GM18858 (cell line): Measurements from ENCODE around the gene STK10.
"Not testable (repeated sequence)": the region's sequence is repeated elsewhere in the genome, so short reads cannot be mapped to it uniquely, and the experiment has no call there.

Source experiments
- ATAC-seq: cut with Tn5 transposase; IDR thresholded peaks from one replicate; pipeline ENCODE4 v1.9.1; 2021; ENCODE audit not compliant: unreplicated experiment

Gene STK10

GRCh38 chr5:172188033-172188892, at the start of gene STK10:
STK10 (minus strand) TSS chr5:172188224; CDS start chr5:172188042, 182 bp downstream.
- peak; percentile 64 for ATAC-seq

DNA sequence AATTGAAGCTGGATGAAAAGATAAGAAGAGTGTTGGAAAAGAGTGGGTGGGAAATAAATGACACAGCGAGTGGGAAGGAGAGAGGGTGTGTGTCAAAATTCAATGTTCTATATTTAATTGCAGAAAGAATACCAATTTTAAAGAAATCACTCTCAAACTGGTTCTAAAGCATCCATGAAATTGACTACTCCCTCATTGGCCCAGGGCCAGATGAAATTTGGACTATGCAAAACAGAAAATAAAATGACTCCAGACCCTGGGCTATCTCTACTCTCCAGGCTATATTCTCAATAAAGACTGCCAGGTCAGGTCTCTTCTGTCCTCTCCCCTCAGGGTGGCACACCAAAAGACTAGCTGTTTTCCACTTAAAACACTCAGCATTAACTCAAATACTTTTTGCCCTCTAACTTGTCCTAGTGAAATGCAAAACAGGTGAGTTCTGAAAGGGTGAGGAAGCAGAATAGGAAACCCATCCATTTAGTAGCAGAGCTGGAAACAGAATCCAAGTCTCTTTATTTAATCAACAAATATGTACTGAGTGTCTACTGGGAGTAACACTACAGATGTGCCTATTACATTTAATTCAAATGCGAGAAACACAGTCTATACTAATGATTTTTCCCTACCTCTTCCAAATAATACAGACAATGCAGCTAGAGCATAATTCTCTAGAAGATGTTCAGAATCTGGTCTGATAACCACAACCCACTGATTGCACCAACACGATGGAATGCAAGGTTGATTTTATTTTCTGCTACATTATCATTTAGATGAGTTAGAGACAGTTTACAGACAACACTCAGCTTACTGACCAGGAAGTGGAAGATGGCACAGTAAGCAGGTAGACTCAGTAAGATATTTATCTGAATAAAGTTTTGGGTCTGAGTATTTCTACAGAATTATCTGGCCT, 48.1 kb upstream of the STK10 start:
- no peak for ATAC-seq

DNA sequence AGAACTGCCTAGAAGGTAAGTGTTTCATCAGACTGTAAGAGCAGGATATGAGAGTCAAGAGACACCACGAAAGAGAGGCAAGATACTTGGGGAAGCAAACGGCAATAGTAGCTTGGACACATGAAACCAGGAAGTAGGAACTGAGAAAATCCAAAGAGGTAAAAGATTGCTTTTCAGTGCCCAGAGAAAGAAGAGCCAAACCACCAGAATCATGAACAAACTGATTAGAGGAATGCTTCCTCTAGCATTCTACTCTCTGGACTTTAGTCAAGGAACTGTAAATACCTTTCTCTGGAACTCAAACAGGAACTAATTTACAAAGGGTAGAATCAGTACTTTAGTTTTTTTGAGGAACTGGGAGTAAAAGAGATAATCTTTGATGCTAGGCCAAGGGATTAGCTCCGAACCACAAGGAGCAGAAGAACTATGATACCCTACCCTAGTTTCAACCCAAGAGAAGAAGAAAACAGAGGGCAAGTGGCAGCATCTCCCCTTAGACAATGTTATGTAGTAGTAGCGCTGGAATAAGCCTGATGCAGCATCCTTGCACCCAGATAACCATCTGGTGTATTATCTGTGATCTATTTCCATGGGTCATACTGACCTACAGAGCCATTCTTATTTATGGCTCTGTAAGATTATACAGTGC, 47.2 kb upstream of the STK10 start:
- ATAC-seq: peak; percentile 65

DNA sequence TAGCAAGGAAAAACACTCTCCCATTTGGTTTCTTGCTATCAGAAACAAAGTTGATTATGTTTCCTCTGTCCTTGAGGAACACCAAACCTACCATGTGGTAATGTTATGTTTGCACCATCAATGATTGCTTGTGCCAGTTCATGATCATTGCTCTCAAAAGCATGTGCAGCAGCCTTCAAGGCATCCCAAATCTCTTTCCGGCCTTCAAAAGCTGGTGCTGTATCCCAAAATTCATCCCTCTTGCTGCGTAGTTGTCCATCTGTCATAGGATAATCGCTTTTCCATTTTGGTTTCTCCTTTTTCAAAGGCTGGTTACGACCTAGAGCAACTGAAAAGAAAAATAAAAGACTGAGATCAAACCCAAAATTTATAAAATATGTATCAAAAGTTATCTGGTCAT, 46.0 kb upstream of the STK10 start:
- ATAC-seq: no peak

DNA sequence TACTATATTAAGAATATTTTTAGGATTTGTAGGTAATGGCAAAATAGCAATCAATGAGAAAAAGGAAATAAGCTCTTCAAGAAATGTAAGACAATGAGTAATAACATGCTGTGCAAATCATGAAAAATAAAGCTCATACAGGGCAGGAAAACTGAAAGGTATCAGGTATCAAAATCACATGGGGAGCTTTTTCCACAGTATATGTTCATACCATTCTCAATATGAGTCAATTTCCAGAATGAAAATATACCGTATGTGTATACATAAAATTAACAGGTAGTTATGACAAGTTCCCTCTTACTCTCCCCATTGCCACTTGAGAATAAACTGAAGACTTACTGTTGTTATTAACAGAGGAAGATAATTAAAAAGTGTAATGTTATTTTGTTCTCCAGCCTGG, 41.9 kb upstream of the STK10 start:
- ATAC-seq: no peak

DNA sequence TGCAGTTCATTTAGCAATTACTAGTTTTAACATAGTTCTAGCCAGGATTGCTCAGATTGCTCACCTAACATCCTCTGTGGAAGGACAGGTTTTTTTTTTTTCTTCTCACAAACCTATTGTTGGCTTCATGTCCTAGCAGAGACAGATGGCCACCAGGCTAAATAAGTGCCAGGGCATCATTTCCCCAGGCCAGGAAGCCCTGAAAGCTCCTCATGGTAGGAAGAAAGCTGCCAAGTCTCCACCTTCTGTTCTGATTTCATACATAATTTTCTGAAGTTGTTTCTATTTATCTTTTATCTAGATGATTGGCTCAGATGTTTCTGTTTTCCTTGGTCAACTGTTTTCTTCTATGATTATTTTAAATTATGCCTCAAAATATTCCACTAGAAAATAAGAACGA, 37.0 kb upstream of the STK10 start:
- no peak for ATAC-seq

GRCh38 chr5:172223901-172224873, 36.2 kb upstream of the STK10 start:
- peak; percentile 72 for ATAC-seq

DNA sequence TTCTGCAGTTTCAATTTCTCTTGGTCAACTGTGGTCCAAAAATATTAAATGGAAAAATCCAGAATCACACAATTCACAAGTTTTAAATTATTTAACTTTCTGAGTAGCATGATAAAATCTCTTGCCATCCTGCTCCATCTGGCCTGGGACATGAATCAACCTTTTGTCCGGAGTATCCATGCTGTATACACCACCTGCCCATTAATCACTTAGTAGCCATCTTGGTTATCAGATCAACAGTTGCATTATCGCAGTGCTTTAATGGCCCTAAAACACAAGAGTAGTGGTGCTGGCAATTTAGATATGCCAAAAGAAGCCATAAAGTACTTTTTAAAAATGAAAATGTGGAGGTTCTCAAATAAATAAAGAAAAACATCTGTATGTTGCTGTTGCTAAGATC, 31.3 kb upstream of the STK10 start:
- ATAC-seq: no peak

- ATAC-seq: no peak
Measured at GRCh38 chr5:172216345-172216744, 28.3 kb upstream of the STK10 start.

- no peak for ATAC-seq
Measured at GRCh38 chr5:172213126-172213525, 25.1 kb upstream of the STK10 start.

GRCh38 chr5:172211676-172212075, 23.7 kb upstream of the STK10 start:
- no peak for ATAC-seq

DNA sequence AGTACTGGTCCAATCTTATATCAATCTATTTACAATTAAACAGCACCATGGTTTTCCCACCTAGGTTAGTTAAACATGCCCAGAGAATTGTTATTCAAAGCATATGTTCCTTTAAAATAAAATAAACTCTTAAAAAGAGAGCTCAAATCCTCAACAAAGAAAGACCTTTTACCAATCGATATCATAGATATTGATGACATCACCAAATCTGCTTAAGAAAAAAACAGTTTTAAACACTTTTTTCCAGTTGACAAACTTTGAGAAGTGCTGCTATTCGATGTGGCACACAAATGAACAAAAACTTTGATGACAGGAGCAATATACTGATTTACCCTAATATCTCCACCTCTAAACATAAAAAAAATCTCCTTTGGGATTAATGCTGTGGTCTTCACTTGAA, 21.7 kb upstream of the STK10 start:
- no peak for ATAC-seq

- ATAC-seq: no peak
Measured at GRCh38 chr5:172207511-172207910, 19.5 kb upstream of the STK10 start.

DNA sequence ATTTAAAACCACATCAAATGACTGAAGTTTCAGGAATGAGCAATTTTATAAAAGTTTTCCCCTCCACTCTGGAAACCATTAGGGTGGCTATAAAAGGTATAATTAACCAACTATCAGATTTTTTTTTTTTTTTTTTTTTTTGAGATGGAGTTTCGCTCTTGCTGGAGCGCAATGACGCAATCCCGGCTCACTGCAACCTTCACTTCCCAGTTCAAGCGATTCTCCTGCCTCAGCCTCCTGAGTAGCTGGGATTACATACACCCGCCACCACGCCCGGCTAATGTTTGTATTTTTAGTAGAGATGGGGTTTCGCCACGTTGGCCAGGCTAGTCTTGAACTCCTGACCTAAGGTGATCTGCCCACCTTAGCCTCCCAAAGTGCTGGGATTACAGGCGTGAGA, 18.0 kb upstream of the STK10 start:
- not testable (repeated sequence) for ATAC-seq

GRCh38 chr5:172200476-172200875, 12.5 kb upstream of the STK10 start:
- ATAC-seq: no peak

- no peak for ATAC-seq
Measured at GRCh38 chr5:172199446-172199845, 11.4 kb upstream of the STK10 start.

DNA sequence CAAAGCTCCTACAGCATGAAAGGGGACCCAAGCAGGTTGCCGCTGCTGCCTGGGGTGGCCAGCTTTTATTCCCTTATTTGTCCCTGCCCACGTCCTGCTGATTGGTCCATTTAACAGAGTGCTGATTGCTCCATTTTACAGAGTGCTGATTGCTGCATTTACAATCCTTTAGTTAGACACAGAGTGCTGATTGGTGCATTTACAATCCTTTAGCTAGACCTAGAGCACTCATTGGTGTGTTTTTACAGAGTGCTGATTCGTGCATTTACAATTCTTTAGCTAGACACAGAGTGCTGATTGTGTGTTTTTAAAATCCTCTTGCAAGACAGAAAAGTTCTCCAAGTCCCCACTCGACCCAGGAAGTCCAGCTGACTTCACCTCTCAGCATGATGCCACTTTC, 9.8 kb upstream of the STK10 start:
- ATAC-seq: not testable (repeated sequence)

GRCh38 chr5:172194985-172195774, 7.2 kb upstream of the STK10 start:
- no peak for ATAC-seq

- no peak for ATAC-seq
Measured at GRCh38 chr5:172193872-172194271, 5.8 kb upstream of the STK10 start, which contains the start of gene EFCAB9. EFCAB9 (plus strand) TSS chr5:172194172; CDS start chr5:172194173, 1 bp downstream.
